ENCODE measurements around the gene MPV17L2. TPM values are rescaled to one million over a fixed set of nuclear protein-coding genes. Genes with fewer than 3 reads are reported as not detected.

MPV17L2 gene
- total and polyA plus RNA-seq, 2 donors (not counting 3 experiments of a cell fraction or from before 2014, with no cell fraction given) = 13.8 to 27.6 TPM

DNA sequence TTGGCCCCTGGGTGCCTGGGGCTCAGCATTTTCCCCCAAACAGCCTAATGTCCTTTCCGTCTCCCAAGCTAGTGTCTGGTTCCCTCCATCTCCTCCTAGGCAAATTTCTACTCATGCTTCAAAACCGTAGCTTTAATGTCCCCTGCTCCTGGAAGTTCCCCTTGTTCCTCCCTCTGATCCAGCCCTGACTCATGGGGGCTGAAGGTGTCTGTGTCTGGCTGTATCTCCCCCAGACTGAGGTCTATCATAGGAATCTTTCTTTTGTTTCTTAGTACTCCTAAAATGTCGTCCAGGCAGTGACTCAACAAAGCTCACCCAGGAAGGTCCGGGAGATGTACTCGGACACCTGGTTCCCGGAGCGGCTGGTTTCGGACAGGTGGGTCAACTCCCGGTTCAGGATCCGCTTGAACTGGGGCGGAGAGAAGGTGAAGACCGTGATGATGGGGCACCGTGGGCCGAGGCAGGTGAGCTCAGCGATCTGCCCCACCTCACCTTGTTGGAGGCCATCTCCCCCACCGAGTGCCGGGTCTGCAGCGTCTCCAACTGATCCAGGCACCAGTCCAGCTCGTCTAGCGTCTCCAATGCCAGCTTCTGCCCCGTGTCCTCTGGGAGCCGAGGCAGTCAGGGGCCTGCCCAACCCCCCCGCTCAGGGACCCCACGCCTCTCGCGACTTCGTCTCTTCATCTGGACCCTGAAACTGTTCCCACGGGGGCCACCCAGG is 27.1 kb downstream of the MPV17L2 start:
- H3K9me1 ChIP-seq (replicated peaks; ENCODE audit: control insufficient read depth, extremely low read depth, insufficient read depth, low read length) = no peaks in the 10 kb centered on the region
- H3K9me3 ChIP-seq (replicated peaks; ENCODE audit: control insufficient read depth, insufficient read depth, low read length) = no peaks in the 10 kb centered on the region
- FAIRE-seq = no peak
- H3K27me3 ChIP-seq (ENCODE audit: control insufficient read depth in 2 of 2, insufficient read depth in 2 of 2, low read length in 2 of 2) = peaks cover 2% of the 10 kb centered on the region in 2 experiments
- H3K36me3 ChIP-seq (ENCODE audit: control insufficient read depth in 2 of 2, extremely low read depth in 1 of 2, insufficient read depth in 2 of 2, low read length in 2 of 2) = no peaks in the 10 kb centered on the region
- no peak for DNase-seq (ENCODE audit: low read depth, low spot score)
- no peaks in the 10 kb centered on the region for H4K20me1 ChIP-seq (replicated peaks; ENCODE audit: control insufficient read depth, extremely low read depth, insufficient read depth, low read length)
- H3K27ac ChIP-seq (ENCODE audit: insufficient read depth, low read depth, low read length) = no peak overlapping the region
- H3K79me2 ChIP-seq (ENCODE audit: control insufficient read depth, insufficient read depth, low read length) = no peaks in the 10 kb centered on the region
- H3K4me3 ChIP-seq (replicated peaks in 1 of 3; ENCODE audit: insufficient read depth in 1 of 3, low read depth in 1 of 3, low read length in 3 of 3) = no peak overlapping the region
- ChIA-PET CTCF (interaction anchor here (1.1 to 3.9 kb wide), 6 partner anchors 12 to 109 kb away, joined by 3 to 18 read pairs (median 4); no protein-coding TSS in a partner anchor), POLR2A (no interaction called here)
- H2AFZ ChIP-seq (ENCODE audit: low read depth, low read length) = no peak overlapping the region
- BruUV-seq (replicated peaks) = no TSS peak
- no peak overlapping the region for H3K4me2 ChIP-seq (ENCODE audit: insufficient read depth, low read length)
- intact Hi-C loops (cut with micrococcal nuclease) (no loop called here), dilution Hi-C loops (cut with MboI; ENCODE audit: extremely low pct_ligation_motif_present, low sequenced_read_pairs) (no loop called here)
- no peak overlapping the region for H3K9ac ChIP-seq (replicated peaks; ENCODE audit: extremely low read depth, insufficient read depth, low read length)
- TF ChIP-seq, protein P1, sequence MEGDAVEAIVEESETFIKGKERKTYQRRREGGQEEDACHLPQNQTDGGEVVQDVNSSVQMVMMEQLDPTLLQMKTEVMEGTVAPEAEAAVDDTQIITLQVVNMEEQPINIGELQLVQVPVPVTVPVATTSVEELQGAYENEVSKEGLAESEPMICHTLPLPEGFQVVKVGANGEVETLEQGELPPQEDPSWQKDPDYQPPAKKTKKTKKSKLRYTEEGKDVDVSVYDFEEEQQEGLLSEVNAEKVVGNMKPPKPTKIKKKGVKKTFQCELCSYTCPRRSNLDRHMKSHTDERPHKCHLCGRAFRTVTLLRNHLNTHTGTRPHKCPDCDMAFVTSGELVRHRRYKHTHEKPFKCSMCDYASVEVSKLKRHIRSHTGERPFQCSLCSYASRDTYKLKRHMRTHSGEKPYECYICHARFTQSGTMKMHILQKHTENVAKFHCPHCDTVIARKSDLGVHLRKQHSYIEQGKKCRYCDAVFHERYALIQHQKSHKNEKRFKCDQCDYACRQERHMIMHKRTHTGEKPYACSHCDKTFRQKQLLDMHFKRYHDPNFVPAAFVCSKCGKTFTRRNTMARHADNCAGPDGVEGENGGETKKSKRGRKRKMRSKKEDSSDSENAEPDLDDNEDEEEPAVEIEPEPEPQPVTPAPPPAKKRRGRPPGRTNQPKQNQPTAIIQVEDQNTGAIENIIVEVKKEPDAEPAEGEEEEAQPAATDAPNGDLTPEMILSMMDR (IDR thresholded peaks at IDR 0.05; ENCODE audit: extremely low read depth in 1 of 2, insufficient read depth in 1 of 2, low read depth in 1 of 2, low read length in 2 of 2) = no peak
- TF ChIP-seq FOS (IDR thresholded peaks at IDR 0.05; ENCODE audit: borderline replicate concordance, insufficient read depth, low read length) (no peak), EZH2 (IDR thresholded peaks at IDR 0.05; ENCODE audit: borderline replicate concordance, low read depth, low read length, severe bottlenecking) (no peak), GATA2 (IDR thresholded peaks at IDR 0.05; ENCODE audit: insufficient read depth, insufficient read length, low read depth, low read length) (no peak), POLR2A (IDR thresholded peaks at IDR 0.05; ENCODE audit: low read depth, low read length) (no peak), MAX (IDR thresholded peaks at IDR 0.05; ENCODE audit: insufficient read depth, insufficient read length) (no peak), JUN (IDR thresholded peaks at IDR 0.05; ENCODE audit: borderline replicate concordance, insufficient read depth, insufficient read length, low read depth) (no peak), POLR2AphosphoS5 (IDR thresholded peaks at IDR 0.05; ENCODE audit: insufficient read depth, low read depth, low read length) (no peak), MYC (IDR thresholded peaks at IDR 0.05; ENCODE audit: low read depth, low read length) (no peak)
- peaks cover 5% of the 10 kb centered on the region for H3K4me1 ChIP-seq (ENCODE audit: control insufficient read depth, extremely low read depth, insufficient read depth, low read length)
